H1 (cell line): Measurements from ENCODE around the gene CSDE1. TPM values are rescaled to one million over a fixed set of nuclear protein-coding genes. Genes with fewer than 3 reads are reported as not detected.

Experiments
- CTCF ChIA-PET: fragments of 300-600 bp; sonication (Branson Sonifier 250); formaldehyde crosslinking; loops from one replicate; lab custom pipeline; 2021; ENCODE audit not compliant: partially characterized antibody; lab: Charles Lee
- POLR2A ChIA-PET: fragments of 300-600 bp; sonication (Branson Sonifier 250); formaldehyde crosslinking; loops from one replicate; lab custom pipeline; 2021; ENCODE audit warnings: inconsistent platforms; ENCODE audit not compliant: partially characterized antibody; lab: Charles Lee
- DNase-seq, 2 experiments: peaks; one replicate each; pipeline versions ENCODE4 v3.0.0 to v3.0.0-alpha.2; 2010 to 2022; ENCODE audit warnings: low spot score in 2 of 2, low read depth in 1 of 2, mixed read lengths in 1 of 2
- FAIRE-seq: peaks from 2 replicates; lab custom pipeline; 2011; peaks lifted over from hg19 to GRCh38; lab: Jason Lieb, UNC
- H2AFZ ChIP-seq: 2 replicates; pipeline ENCODE4 v1.8.1; 2012; ENCODE audit warnings: low read length, inconsistent platforms
- H2AK5ac ChIP-seq: 2 replicates; pipeline ENCODE4 v1.6.1; 2013; ENCODE audit warnings: low read depth, low read length
- H2BK120ac ChIP-seq: replicated peaks from 2 replicates; pipeline ENCODE3; 2013; ENCODE audit warnings: low read depth, low read length, inconsistent platforms
- H2BK12ac ChIP-seq: 2 replicates; pipeline ENCODE4 v1.6.1; 2013; ENCODE audit warnings: low read depth, low read length
- H2BK15ac ChIP-seq: 2 replicates; pipeline ENCODE4 v1.6.1; 2013; ENCODE audit warnings: low read length
- H2BK20ac ChIP-seq: 2 replicates; pipeline ENCODE4 v1.6.1; 2013; ENCODE audit warnings: low read length
- H2BK5ac ChIP-seq: 2 replicates; pipeline ENCODE4 v1.6.1; 2013; ENCODE audit warnings: low read depth, low read length
- H3K14ac ChIP-seq: 2 replicates; pipeline ENCODE4 v1.6.1; 2013; ENCODE audit warnings: inconsistent platforms; ENCODE audit not compliant: insufficient read length
- H3K18ac ChIP-seq: 2 replicates; pipeline ENCODE4 v1.6.1; 2013; ENCODE audit warnings: low read length; ENCODE audit errors: extremely low read depth
- H3K23ac ChIP-seq: 2 replicates; pipeline ENCODE4 v1.6.1; 2013; ENCODE audit warnings: inconsistent platforms; ENCODE audit not compliant: insufficient read length
- H3K23me2 ChIP-seq: 2 replicates; pipeline ENCODE4 v1.6.1; 2013; ENCODE audit warnings: low read depth, low read length
- H3K27ac ChIP-seq: 2 replicates; pipeline ENCODE4 v1.6.1; 2011; ENCODE audit warnings: low read depth, low read length, inconsistent platforms
- H3K27me3 ChIP-seq, 4 experiments: replicated peaks in 1 of 4; 1 replicate in 1 of 4; 2 replicates in 3 of 4; pipeline versions ENCODE4 v1.6.1 to v1.8.1; 2011 to 2013; ENCODE audit warnings: low read length in 3 of 4, mild to moderate bottlenecking in 3 of 4, inconsistent platforms in 2 of 4, mixed read lengths in 2 of 4, moderate library complexity in 1 of 4; ENCODE audit not compliant: control insufficient read depth in 3 of 4, insufficient read depth in 3 of 4; ENCODE audit errors: extremely low read depth in 1 of 4
- H3K36me3 ChIP-seq, 4 experiments: 2 replicates each; pipeline versions ENCODE4 v1.6.1 to v1.8.1; 2011 to 2013; ENCODE audit warnings: mild to moderate bottlenecking in 4 of 4, low read length in 3 of 4, moderate library complexity in 2 of 4, control low read depth in 1 of 4, inconsistent platforms in 1 of 4; ENCODE audit not compliant: insufficient read depth in 4 of 4, control insufficient read depth in 2 of 4
- H3K4ac ChIP-seq: replicated peaks from 2 replicates; pipeline ENCODE3; 2013; ENCODE audit warnings: low read length, low read depth, mixed read lengths, inconsistent platforms; ENCODE audit not compliant: insufficient read length
- H3K4me1 ChIP-seq, 4 experiments: replicated peaks in 1 of 4; 1 replicate in 1 of 4; 2 replicates in 3 of 4; pipeline versions ENCODE4 v1.6.1 to v1.8.1; 2011 to 2013; ENCODE audit warnings: low read length in 3 of 4, inconsistent platforms in 2 of 4, mixed read lengths in 1 of 4; ENCODE audit not compliant: insufficient read depth in 4 of 4, control insufficient read depth in 3 of 4
- H3K4me2 ChIP-seq, 2 experiments: 2 replicates each; pipeline versions ENCODE4 v1.6.1 to v1.8.1; 2011 to 2013; ENCODE audit warnings: low read depth in 2 of 2, low read length in 2 of 2, control low read depth in 1 of 2, inconsistent platforms in 1 of 2, mild to moderate bottlenecking in 1 of 2; ENCODE audit not compliant: insufficient read depth in 1 of 2
- H3K4me3 ChIP-seq, 4 experiments: fragments of 200-600, 300-600 bp in 1 of 4; sonication (generic), shearing (Covaris generic), sonication (Bioruptor Twin) in 1 of 4; 2 replicates each; pipeline versions ENCODE4 v1.5.1 to v1.8.1; 2011 to 2016; ENCODE audit warnings: low read length in 4 of 4, low read depth in 3 of 4, control low read depth in 2 of 4, inconsistent platforms in 2 of 4, mild to moderate bottlenecking in 2 of 4, mixed read lengths in 1 of 4, moderate library complexity in 1 of 4; ENCODE audit not compliant: insufficient read depth in 2 of 4; ENCODE audit errors: extremely low read depth in 1 of 4
- H3K56ac ChIP-seq: replicated peaks from 2 replicates; pipeline ENCODE3; 2013; ENCODE audit warnings: low read depth, mild to moderate bottlenecking, mixed read lengths, low read length, inconsistent platforms; ENCODE audit not compliant: insufficient read length
- H3K79me1 ChIP-seq: 2 replicates; pipeline ENCODE4 v1.6.1; 2013; ENCODE audit warnings: low read depth, low read length, control low read depth
- H3K79me2 ChIP-seq, 2 experiments: 2 replicates each; pipeline versions ENCODE4 v1.6.1 to v1.8.1; 2012 to 2013; ENCODE audit warnings: low read length in 2 of 2, mild to moderate bottlenecking in 2 of 2, inconsistent platforms in 1 of 2; ENCODE audit not compliant: insufficient read depth in 2 of 2, control insufficient read depth in 1 of 2
- H3K9ac ChIP-seq, 4 experiments: replicated peaks in 1 of 4; 1 replicate in 1 of 4; 2 replicates in 3 of 4; pipeline versions ENCODE4 v1.6.1 to v1.8.1; 2011 to 2013; ENCODE audit warnings: low read depth in 3 of 4, low read length in 3 of 4, control low read depth in 2 of 4, mild to moderate bottlenecking in 2 of 4, moderate library complexity in 2 of 4, inconsistent platforms in 1 of 4; ENCODE audit errors: extremely low read depth in 1 of 4
- H3K9me3 ChIP-seq, 2 experiments: 2 replicates each; pipeline versions ENCODE4 v1.6.1 to v1.8.1; 2012 to 2013; ENCODE audit warnings: mild to moderate bottlenecking in 2 of 2, moderate library complexity in 2 of 2, control low read depth in 1 of 2, inconsistent platforms in 1 of 2, low read depth in 1 of 2, low read length in 1 of 2, mixed read lengths in 1 of 2; ENCODE audit not compliant: insufficient read depth in 2 of 2
- H4K20me1 ChIP-seq, 2 experiments: replicated peaks in 1 of 2; 2 replicates each; pipeline versions ENCODE3 to v1.8.1; 2011 to 2013; ENCODE audit warnings: inconsistent platforms in 2 of 2, low read length in 2 of 2, mild to moderate bottlenecking in 1 of 2; ENCODE audit not compliant: insufficient read depth in 2 of 2, control insufficient read depth in 1 of 2
- H4K5ac ChIP-seq: 2 replicates; pipeline ENCODE4 v1.6.1; 2013; ENCODE audit warnings: low read length, low read depth, mixed read lengths, inconsistent platforms; ENCODE audit not compliant: insufficient read length
- H4K8ac ChIP-seq: 2 replicates; pipeline ENCODE4 v1.8.0; 2013; ENCODE audit warnings: mild to moderate bottlenecking, moderate library complexity, low read length, inconsistent platforms; ENCODE audit not compliant: insufficient read depth; ENCODE audit errors: extremely low read depth
- H4K91ac ChIP-seq: replicated peaks from 2 replicates; pipeline ENCODE3; 2013; ENCODE audit warnings: low read length, mixed read lengths, inconsistent platforms; ENCODE audit not compliant: insufficient read length
- BRCA1 ChIP-seq: IDR thresholded peaks from 2 replicates; pipeline ENCODE4 v1.6.1; 2012; ENCODE audit warnings: low read depth, low read length, improper control_type of control experiment
- CTBP2 ChIP-seq: IDR thresholded peaks from 2 replicates; pipeline ENCODE4 v1.7.0; 2011; ENCODE audit warnings: borderline replicate concordance, mild to moderate bottlenecking, moderate library complexity, mixed read lengths, low read length; ENCODE audit not compliant: insufficient read depth, insufficient read length
- EGR1 ChIP-seq: IDR thresholded peaks from 2 replicates; pipeline ENCODE4 v1.6.1; 2011; ENCODE audit warnings: low read depth, low read length, borderline replicate concordance
- GABPA ChIP-seq: IDR thresholded peaks from 2 replicates; pipeline ENCODE4 v1.6.1; 2011; ENCODE audit warnings: mild to moderate bottlenecking, low read length, moderate library complexity, borderline replicate concordance; ENCODE audit not compliant: insufficient read depth
- KDM5A ChIP-seq: fragments of 200-600 bp; IDR thresholded peaks from 2 replicates; pipeline ENCODE4 v1.7.1; 2012; ENCODE audit warnings: mild to moderate bottlenecking, low read length, inconsistent platforms, mixed read lengths
- MAX ChIP-seq: IDR thresholded peaks from 2 replicates; pipeline ENCODE4 v1.6.1; 2012; ENCODE audit warnings: inconsistent platforms
- NANOG ChIP-seq: IDR thresholded peaks from 2 replicates; pipeline ENCODE4 v1.6.1; 2011; ENCODE audit warnings: low read length, low read depth, mild to moderate bottlenecking, inconsistent platforms; ENCODE audit not compliant: insufficient read depth, poor library complexity, severe bottlenecking
- POLR2A ChIP-seq, 2 experiments: IDR thresholded peaks; 1 replicate in 1 of 2; 2 replicates in 1 of 2; pipeline ENCODE4 v1.6.1; 2011; ENCODE audit warnings: low read depth in 2 of 2, low read length in 2 of 2, mild to moderate bottlenecking in 2 of 2; ENCODE audit errors: control extremely low read depth in 1 of 2
- RXRA ChIP-seq: IDR thresholded peaks from 2 replicates; pipeline ENCODE4 v1.6.1; 2011; ENCODE audit warnings: low read depth, mild to moderate bottlenecking, low read length, moderate library complexity; ENCODE audit not compliant: insufficient read depth
- SIN3A ChIP-seq, 2 experiments: IDR thresholded peaks in 1 of 2; conservative IDR thresholded peaks in 1 of 2; 2 replicates each; pipeline ENCODE4 v1.6.1; 2011 to 2012; ENCODE audit warnings: low read length in 2 of 2, improper control_type of control experiment in 1 of 2, low read depth in 1 of 2, mild to moderate bottlenecking in 1 of 2
- SIX5 ChIP-seq: IDR thresholded peaks from 2 replicates; pipeline ENCODE4 v1.6.1; 2011; ENCODE audit warnings: mild to moderate bottlenecking, low read depth, low read length
- SP1 ChIP-seq: IDR thresholded peaks from 2 replicates; pipeline ENCODE4 v1.6.1; 2011; ENCODE audit warnings: low read depth, low read length
- SP2 ChIP-seq: IDR thresholded peaks from 2 replicates; pipeline ENCODE4 v1.6.1; 2012; ENCODE audit warnings: mild to moderate bottlenecking, low read length, inconsistent platforms
- SP4 ChIP-seq: IDR thresholded peaks from 2 replicates; pipeline ENCODE4 v1.6.1; 2012; ENCODE audit warnings: low read length, inconsistent platforms
- TBP ChIP-seq: IDR thresholded peaks from 2 replicates; pipeline ENCODE4 v1.6.1; 2011; ENCODE audit warnings: low read depth, low read length, improper control_type of control experiment
- YY1 ChIP-seq: IDR thresholded peaks from 2 replicates; pipeline ENCODE4 v1.6.1; 2011; ENCODE audit warnings: low read depth, mild to moderate bottlenecking, low read length
- WGBS, 2 experiments: shearing (Covaris generic) in 1 of 2; methylation state at CpG; one replicate each; pipeline versions ENCODE4 v1.1.6 to v1.1.7; 2013 to 2015; ENCODE audit warnings: low lambda C conversion rate in 2 of 2, mixed read lengths in 2 of 2, inconsistent platforms in 1 of 2, low coverage in 1 of 2, missing lambda C conversion rate in 1 of 2; ENCODE audit not compliant: insufficient replicate concordance in 2 of 2, insufficient coverage in 1 of 2, insufficient read length in 1 of 2; ENCODE audit errors: extremely low coverage in 1 of 2, missing lambda C conversion rate in 1 of 2; 5-methylcytosine and 5-hydroxymethylcytosine counted together
- polyA plus RNA-seq, 7 experiments: library from polyadenylated mRNA; depleted of rRNA in 3 of 7; stranded (reverse) in 5 of 7; unstranded in 2 of 7; fragments of >200 nt in 5 of 7; fragments of 200-250 nt in 2 of 7; gene quantifications; 1 replicate in 5 of 7; 2 replicates in 1 of 7; 4 replicates in 1 of 7; pipeline versions ENCODE4 v1.2.1 to v1.2.3, GENCODE V29; 2011 to 2013; ENCODE audit warnings: missing spikeins in 2 of 7, mixed read lengths in 2 of 7
- total RNA-seq: library from RNA; stranded (reverse); fragmentation: NEBNext Ultra II Directional; extraction: Animal tissue kit (Norgen Biotek cat#: 25700); gene quantifications from 2 replicates; pipeline ENCODE4 v1.2.1, GENCODE V29; 2021

Gene CSDE1
- total and polyA plus RNA-seq, 2 of the 8 experiments (the other 6 are each of a cell fraction or from before 2014, with no cell fraction given) = 149 to 635 TPM

DNA sequence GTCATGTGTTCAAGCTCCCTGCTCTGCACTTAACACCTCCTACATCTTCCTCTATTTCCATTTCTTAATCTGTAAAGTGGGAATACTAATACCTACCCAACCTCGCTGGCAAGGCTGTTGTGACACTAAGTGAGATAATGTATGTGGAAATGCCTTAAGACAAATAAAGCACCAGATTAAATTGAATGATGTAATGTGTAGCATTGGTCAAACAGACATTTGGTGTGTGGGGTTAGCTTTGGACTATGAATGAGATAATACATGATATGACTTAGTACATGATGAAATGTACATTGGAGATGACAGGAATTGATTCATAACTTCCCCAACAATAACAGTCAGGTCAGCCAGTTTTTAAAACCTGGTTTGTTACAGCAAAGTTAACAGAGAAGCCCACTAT is 67.6 kb downstream of the CSDE1 start:
- Histone ChIP-seq H3K4me2 (no peak overlapping the region), H2AK5ac (no peak overlapping the region), H3K9me3 (no peaks in the 10 kb centered on the region), H3K14ac (no peak overlapping the region), H3K79me2 (no peaks in the 10 kb centered on the region), H2BK15ac (no peak overlapping the region), H4K20me1 (no peaks in the 10 kb centered on the region), H2BK12ac (no peak overlapping the region), H2BK5ac (no peak overlapping the region), H3K56ac (no peak overlapping the region), H3K27me3 (no peaks in the 10 kb centered on the region; a peak in 1 of 7 replicates), H2BK20ac (no peak overlapping the region), H3K4ac (no peak overlapping the region), H3K18ac (no peak overlapping the region), H3K36me3 (no peaks in the 10 kb centered on the region), H4K5ac (no peak overlapping the region), H4K91ac (no peak overlapping the region), H2BK120ac (no peak overlapping the region), H3K23ac (no peak overlapping the region), H2AFZ (no peak overlapping the region), H3K4me3 (no peak overlapping the region), H3K79me1 (no peaks in the 10 kb centered on the region), H3K27ac (no peak overlapping the region), H3K23me2 (no peaks in the 10 kb centered on the region), H3K4me1 (no peaks in the 10 kb centered on the region), H4K8ac (no peak overlapping the region), H3K9ac (no peak overlapping the region)
- FAIRE-seq (no peak), DNase-seq (no peak)
- WGBS, 2 experiments = 67% methylated on average over 1 of the region's 1 CpG; no CpG with 5 or more reads in 1 of the 2 experiments
- ChIA-PET CTCF (no interaction called here), POLR2A (interaction anchor here (1.1 to 1.4 kb wide), 2 partner anchors 15 to 27 kb away, joined by 3 read pairs; no protein-coding TSS in a partner anchor)
- no peak for TF ChIP-seq BRCA1
- no peak for TF ChIP-seq SIN3A (conservative IDR thresholded peaks at IDR 0.05 in 1 of 2, IDR thresholded peaks at IDR 0.05 in 1 of 2; ENCODE audit: low read depth in 1 of 2, low read length in 2 of 2)
- TF ChIP-seq SP1 = no peak
- TF ChIP-seq KDM5A = no peak
- no peak for TF ChIP-seq POLR2A (IDR thresholded peaks at IDR 0.05; ENCODE audit: control extremely low read depth in 1 of 2, low read depth in 2 of 2, low read length in 2 of 2)
- no peak for TF ChIP-seq RXRA
- no peak for TF ChIP-seq EGR1
- TF ChIP-seq CTBP2 = no peak
- no peak for TF ChIP-seq YY1
- no peak for TF ChIP-seq SP4
- no peak for TF ChIP-seq SP2
- TF ChIP-seq TBP = no peak
- no peak for TF ChIP-seq MAX
- no peak for TF ChIP-seq SIX5
- no peak for TF ChIP-seq GABPA
- no peak for TF ChIP-seq NANOG
